Fibroblast of the aortic adventitia (primary cell): ENCODE measurements around the gene FARS2. TPM values are rescaled to one million over a fixed set of nuclear protein-coding genes. Genes with fewer than 3 reads are reported as not detected.

Experiments
- DNase-seq: peaks from one replicate; pipeline ENCODE4 v3.0.0-alpha.2; 2010; ENCODE audit warnings: low read depth
- H3K4me3 ChIP-seq: 2 replicates; pipeline ENCODE4 v1.5.1; 2011; ENCODE audit warnings: low read depth, mild to moderate bottlenecking, control low read depth, low read length, moderate library complexity
- total RNA-seq: library from RNA; depleted of rRNA; stranded (reverse); fragments of >200 nt; gene quantifications from 2 replicates; pipeline ENCODE4 v1.2.3, GENCODE V29; 2012; ENCODE audit warnings: low replicate concordance
- TF ChIP-seq, protein P1 (sequence below): IDR thresholded peaks from 2 replicates; pipeline ENCODE4 v1.5.1; 2011; ENCODE audit warnings: mild to moderate bottlenecking, low read length, control low read depth, inconsistent platforms; ENCODE audit not compliant: insufficient read depth

The FARS2 gene
- total RNA-seq, 1 donor, result 25.5 TPM

GRCh38 chr6:5399391-5399790 lies 138.1 kb downstream of the FARS2 start:
- TF ChIP-seq, protein P1, sequence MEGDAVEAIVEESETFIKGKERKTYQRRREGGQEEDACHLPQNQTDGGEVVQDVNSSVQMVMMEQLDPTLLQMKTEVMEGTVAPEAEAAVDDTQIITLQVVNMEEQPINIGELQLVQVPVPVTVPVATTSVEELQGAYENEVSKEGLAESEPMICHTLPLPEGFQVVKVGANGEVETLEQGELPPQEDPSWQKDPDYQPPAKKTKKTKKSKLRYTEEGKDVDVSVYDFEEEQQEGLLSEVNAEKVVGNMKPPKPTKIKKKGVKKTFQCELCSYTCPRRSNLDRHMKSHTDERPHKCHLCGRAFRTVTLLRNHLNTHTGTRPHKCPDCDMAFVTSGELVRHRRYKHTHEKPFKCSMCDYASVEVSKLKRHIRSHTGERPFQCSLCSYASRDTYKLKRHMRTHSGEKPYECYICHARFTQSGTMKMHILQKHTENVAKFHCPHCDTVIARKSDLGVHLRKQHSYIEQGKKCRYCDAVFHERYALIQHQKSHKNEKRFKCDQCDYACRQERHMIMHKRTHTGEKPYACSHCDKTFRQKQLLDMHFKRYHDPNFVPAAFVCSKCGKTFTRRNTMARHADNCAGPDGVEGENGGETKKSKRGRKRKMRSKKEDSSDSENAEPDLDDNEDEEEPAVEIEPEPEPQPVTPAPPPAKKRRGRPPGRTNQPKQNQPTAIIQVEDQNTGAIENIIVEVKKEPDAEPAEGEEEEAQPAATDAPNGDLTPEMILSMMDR, result no peak
- H3K4me3 ChIP-seq, result no peak overlapping the region
- DNase-seq, result no peak

DNA sequence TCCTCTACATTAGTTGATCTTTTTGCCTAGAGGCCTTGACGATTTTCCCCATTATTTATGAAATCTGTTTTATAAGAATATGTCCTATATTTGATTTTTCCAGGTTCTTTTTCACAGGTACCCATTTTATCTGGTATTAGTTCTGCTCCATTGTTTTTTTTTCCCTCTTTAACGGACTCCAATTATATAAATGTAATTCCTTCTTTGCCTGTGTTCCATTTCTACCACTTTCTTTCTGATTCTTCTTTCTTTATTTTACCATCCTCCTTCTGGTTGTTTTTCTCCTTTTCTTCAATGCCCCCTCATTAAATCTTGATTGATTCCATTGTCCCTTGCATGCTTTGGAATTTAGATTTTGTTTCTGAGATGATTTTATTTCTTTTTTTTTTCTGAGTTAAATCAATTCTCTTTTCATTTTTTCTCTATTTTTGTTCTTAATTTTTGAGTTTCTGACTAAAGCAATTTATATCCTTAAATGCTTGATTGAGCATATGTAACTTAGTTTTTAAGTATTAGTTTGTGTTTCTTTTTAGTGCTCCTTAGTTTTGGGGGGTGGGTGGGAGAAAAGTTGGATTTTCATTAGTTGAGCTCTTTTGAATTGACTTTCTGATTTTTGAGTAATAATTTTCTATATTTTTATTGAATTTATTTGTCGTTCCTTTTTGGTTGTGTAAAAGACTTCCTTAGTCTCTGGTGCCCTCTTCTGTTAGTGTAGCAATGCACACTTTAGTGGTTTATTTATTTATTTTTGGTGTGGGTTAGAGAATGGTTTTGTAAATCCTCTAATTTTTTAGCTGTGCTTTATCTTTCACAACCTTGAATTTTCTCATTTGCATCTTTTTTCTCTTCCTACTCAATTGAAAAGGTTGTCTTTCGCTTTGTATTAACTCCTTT lies 140.8 kb downstream of the FARS2 start:
- peak; percentile 55 for DNase-seq
- TF ChIP-seq, protein P1, result peak; percentile 64
- H3K4me3 ChIP-seq, result no peak overlapping the region

DNA sequence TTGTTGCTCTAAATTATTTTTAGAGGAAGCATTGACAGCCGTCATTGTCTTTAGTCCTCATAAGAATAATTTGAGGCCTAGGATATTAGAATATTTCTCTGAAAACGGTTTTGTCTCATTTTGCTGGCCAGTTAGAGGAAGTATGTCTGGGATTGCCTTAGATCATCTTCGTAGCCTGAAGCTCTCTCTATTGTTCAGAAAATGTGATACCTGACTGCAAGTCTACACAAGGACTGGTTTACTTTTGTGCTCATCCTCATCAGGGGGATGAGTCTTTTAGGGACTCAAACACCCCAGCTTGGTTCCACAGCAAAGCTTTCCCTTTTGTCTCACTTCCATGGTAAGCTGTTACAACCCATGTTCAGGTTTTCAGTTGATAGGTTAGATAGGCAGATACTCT lies 141.8 kb downstream of the FARS2 start:
- no peak overlapping the region for H3K4me3 ChIP-seq
- no peak for DNase-seq
- TF ChIP-seq, protein P1, result no peak

- peak; percentile 4 for DNase-seq
- H3K4me3 ChIP-seq, result no peak overlapping the region
- TF ChIP-seq, protein P1, result no peak
These were observed 142.3 kb downstream of the FARS2 start for GRCh38 chr6:5403609-5404008.

DNA sequence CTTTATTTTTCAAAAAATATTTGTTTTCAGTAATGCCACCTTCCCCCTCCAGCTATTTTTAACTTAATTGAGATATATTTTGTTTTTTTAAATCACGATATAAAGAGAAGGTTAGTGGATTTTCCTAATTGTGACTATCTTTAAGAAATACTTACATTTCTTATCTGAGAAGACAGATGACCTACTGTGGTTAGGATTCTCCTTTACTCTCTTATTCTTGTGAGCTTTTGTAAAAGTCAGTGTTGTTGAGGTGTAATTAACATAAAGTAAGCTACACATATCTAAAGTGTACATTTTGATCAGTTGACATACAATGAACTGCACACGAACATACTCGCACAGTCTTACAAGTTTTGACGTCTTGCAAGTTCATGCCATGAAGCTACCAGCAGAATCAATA lies 144.7 kb downstream of the FARS2 start:
- no peak for DNase-seq
- H3K4me3 ChIP-seq, result no peak overlapping the region
- TF ChIP-seq, protein P1, result no peak

DNA sequence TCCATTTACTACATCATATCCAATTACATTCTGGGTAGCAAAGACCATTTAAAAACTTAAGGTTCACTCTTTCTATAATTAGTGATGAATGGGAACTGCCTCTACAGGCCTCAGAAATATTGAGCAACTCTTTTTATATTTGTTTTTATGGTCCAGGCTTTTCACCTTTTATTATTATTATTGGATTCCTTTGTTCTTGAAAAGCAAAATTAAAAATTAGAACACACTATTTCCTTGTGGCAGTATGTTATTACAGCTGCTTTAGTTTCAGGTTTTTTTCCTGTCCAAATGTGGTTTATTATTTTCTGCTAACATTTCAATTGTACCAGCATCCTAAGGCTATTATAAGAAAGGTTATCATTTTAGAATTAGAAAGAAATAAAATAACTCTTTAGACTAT lies 150.1 kb downstream of the FARS2 start:
- TF ChIP-seq, protein P1, result no peak
- H3K4me3 ChIP-seq, result no peak overlapping the region
- no peak for DNase-seq
